HEK293T (cell line): ENCODE data around the gene P2RY12.

Source experiments
- CTCF ChIA-PET: fragments of 350-600 bp; formaldehyde crosslinking; extraction: SDS; loops from one replicate; lab custom pipeline; 2021; ENCODE audit warnings: antibody characterized with exemption, inconsistent platforms; lab: Yijun Ruan, JAX
- POLR2A ChIA-PET: fragments of 350-600 bp; formaldehyde crosslinking; extraction: SDS; loops from one replicate; lab custom pipeline; 2020; ENCODE audit warnings: antibody characterized with exemption, inconsistent platforms; lab: Yijun Ruan, JAX
- DNase-seq: peaks from one replicate; pipeline ENCODE4 v3.0.0; 2012; ENCODE audit warnings: mixed read lengths; ENCODE audit errors: extremely low spot score
- ARNT ChIP-seq: fragments of 450-650 bp; IDR thresholded peaks from 2 replicates; pipeline ENCODE4 v1.6.1; 2017; ENCODE audit warnings: mild to moderate bottlenecking
- BHLHE40 ChIP-seq: fragments of 450-650 bp; IDR thresholded peaks from 2 replicates; pipeline ENCODE4 v1.6.1; 2016; ENCODE audit warnings: mild to moderate bottlenecking, moderate library complexity, borderline replicate concordance
- CTBP1 ChIP-seq: fragments of 450-650 bp; IDR thresholded peaks from 2 replicates; pipeline ENCODE4 v1.6.1; 2016; ENCODE audit warnings: borderline replicate concordance
- ELF4 ChIP-seq: fragments of 450-650 bp; IDR thresholded peaks from 2 replicates; pipeline ENCODE4 v1.6.1; 2017; ENCODE audit warnings: antibody characterized with exemption
- FOXA1 ChIP-seq: fragments of 450-650 bp; IDR thresholded peaks from 2 replicates; pipeline ENCODE4 v1.6.1; 2016; ENCODE audit warnings: mild to moderate bottlenecking
- FOXK2 ChIP-seq: fragments of 450-650 bp; IDR thresholded peaks from 2 replicates; pipeline ENCODE4 v1.6.1; 2016; ENCODE audit warnings: mild to moderate bottlenecking
- FOXM1 ChIP-seq: fragments of 450-650 bp; IDR thresholded peaks from 2 replicates; pipeline ENCODE4 v1.6.1; 2017; ENCODE audit warnings: mild to moderate bottlenecking, borderline replicate concordance
- HDGF ChIP-seq: fragments of 450-650 bp; IDR thresholded peaks from 2 replicates; pipeline ENCODE4 v1.6.1; 2017; ENCODE audit warnings: antibody characterized with exemption, borderline replicate concordance
- L3MBTL2 ChIP-seq: fragments of 450-650 bp; conservative IDR thresholded peaks from 2 replicates; pipeline ENCODE4 v1.6.1; 2016; ENCODE audit warnings: mild to moderate bottlenecking
- LEF1 ChIP-seq: fragments of 450-650 bp; IDR thresholded peaks from 2 replicates; pipeline ENCODE4 v1.6.1; 2017; ENCODE audit warnings: mild to moderate bottlenecking, borderline replicate concordance
- NFRKB ChIP-seq: fragments of 450-650 bp; IDR thresholded peaks from 2 replicates; pipeline ENCODE4 v1.6.1; 2016; ENCODE audit warnings: mild to moderate bottlenecking, moderate library complexity
- PKNOX1 ChIP-seq: fragments of 450-650 bp; IDR thresholded peaks from 2 replicates; pipeline ENCODE4 v1.6.1; 2016
- SP1 ChIP-seq: fragments of 450-650 bp; IDR thresholded peaks from 2 replicates; pipeline ENCODE4 v1.6.1; 2017
- SUZ12 ChIP-seq: fragments of 450-650 bp; IDR thresholded peaks from 2 replicates; pipeline ENCODE4 v1.6.1; 2016; ENCODE audit warnings: mild to moderate bottlenecking
- TARDBP ChIP-seq: fragments of 450-650 bp; IDR thresholded peaks from 2 replicates; pipeline ENCODE4 v1.6.1; 2016
- ZNF384 ChIP-seq: fragments of 450-650 bp; IDR thresholded peaks from 2 replicates; pipeline ENCODE4 v1.6.1; 2016

Gene P2RY12

GRCh38 chr3:151307583-151308488 is 76.7 kb downstream of the P2RY12 start:
- ChIA-PET CTCF (interaction anchor here (0.5 to 0.8 kb wide), 2 partner anchors 140 to 321 kb away, joined by 3 to 4 read pairs; no protein-coding TSS in a partner anchor), POLR2A (no interaction called here)
- no peak for TF ChIP-seq BHLHE40
- TF ChIP-seq CTBP1 = no peak
- TF ChIP-seq FOXA1 = no peak
- no peak for TF ChIP-seq NFRKB
- no peak for TF ChIP-seq ZNF384
- no peak for TF ChIP-seq SUZ12
- no peak for TF ChIP-seq ELF4
- TF ChIP-seq L3MBTL2 = no peak
- no peak for TF ChIP-seq FOXK2
- no peak for TF ChIP-seq HDGF
- no peak for TF ChIP-seq TARDBP
- no peak for TF ChIP-seq PKNOX1
- no peak for DNase-seq

GRCh38 chr3:151307131-151307530 is 77.4 kb downstream of the P2RY12 start:
- DNase-seq = no peak
- ChIA-PET POLR2A (no interaction called here), CTCF (interaction anchor here (0.6 to 0.8 kb wide), 2 partner anchors 139 to 542 kb away, joined by 4 read pairs; no protein-coding TSS in a partner anchor)
- TF ChIP-seq LEF1 (no peak), FOXK2 (no peak), TARDBP (no peak), ZNF384 (no peak), HDGF (no peak), L3MBTL2 (no peak), BHLHE40 (no peak), CTBP1 (no peak), FOXA1 (no peak), PKNOX1 (no peak), SP1 (no peak)

GRCh38 chr3:151306168-151306810 is 78.3 kb downstream of the P2RY12 start:
- DNase-seq = no peak
- CTCF ChIA-PET = no interaction called here
- POLR2A ChIA-PET = no interaction called here
- TF ChIP-seq L3MBTL2 (no peak), PKNOX1 (no peak)

GRCh38 chr3:151305775-151306151 is 78.8 kb downstream of the P2RY12 start:
- ChIA-PET POLR2A (no interaction called here), CTCF (no interaction called here)
- TF ChIP-seq HDGF (no peak), FOXK2 (no peak), ZNF384 (no peak), TARDBP (no peak), PKNOX1 (no peak), CTBP1 (no peak), LEF1 (no peak), L3MBTL2 (no peak), FOXA1 (no peak), FOXM1 (no peak)
- DNase-seq = no peak

GRCh38 chr3:151305060-151305774 is 79.3 kb downstream of the P2RY12 start:
- CTCF ChIA-PET = interaction anchor here (0.5 kb wide), 1 partner anchor 107 kb away, joined by 3 read pairs; no protein-coding TSS in a partner anchor
- POLR2A ChIA-PET = no interaction called here
- TF ChIP-seq NFRKB (no peak), HDGF (no peak), ELF4 (no peak), BHLHE40 (no peak), L3MBTL2 (no peak), SP1 (no peak), FOXK2 (no peak), ZNF384 (no peak), ARNT (no peak), PKNOX1 (no peak), LEF1 (no peak), SUZ12 (no peak), FOXM1 (no peak), TARDBP (no peak), FOXA1 (no peak), CTBP1 (no peak)
- DNase-seq = peak; percentile 34
